Activated CD4-positive, alpha-beta T cell treated with anti-CD3 and anti-CD28 coated beads, Interleukin-2, amount 10 ng/mL, durations not matched to agents 24 days and 14 days (primary cell): Measurements from ENCODE around the gene CREB5. TPM values are rescaled to one million over a fixed set of nuclear protein-coding genes. Genes with fewer than 3 reads are reported as not detected.

ENCODE experiments used
- DNase-seq: peaks from one replicate; pipeline ENCODE4 v3.0.0; 2022
- H3K27ac Mint-ChIP-seq: one replicate; pipeline ENCODE4 v1.8.0; 2022; ENCODE audit warnings: mild to moderate bottlenecking, mixed read lengths
- H3K27me3 Mint-ChIP-seq: one replicate; pipeline ENCODE4 v1.8.0; 2022; ENCODE audit warnings: mixed read lengths
- H3K36me3 Mint-ChIP-seq: one replicate; pipeline ENCODE4 v1.8.0; 2022; ENCODE audit warnings: low read depth, mild to moderate bottlenecking, mixed read lengths
- H3K4me1 Mint-ChIP-seq: one replicate; pipeline ENCODE4 v1.8.0; 2021; ENCODE audit warnings: mixed read lengths
- H3K4me3 Mint-ChIP-seq: one replicate; pipeline ENCODE4 v1.8.0; 2022; ENCODE audit warnings: mild to moderate bottlenecking, moderate library complexity, mixed read lengths
- H3K9me3 Mint-ChIP-seq: one replicate; pipeline ENCODE4 v1.8.0; 2021; ENCODE audit warnings: mixed read lengths
- intact Hi-C: fragments of 100-400 bp; cut with micrococcal nuclease; formaldehyde crosslinking; loops from one replicate; pipeline ENCODE4 v1.15.1; 2023
- total RNA-seq: library from RNA; stranded (reverse); gene quantifications from 2 replicates; pipeline ENCODE4 v1.2.3, GENCODE V29; 2022

The CREB5 gene
- total RNA-seq, 1 donor from 2014 or later, result not detected

- intact Hi-C loops, result no loop called here
- no peaks in the 10 kb centered on the region for H3K4me1 Mint-ChIP-seq
- no peaks in the 10 kb centered on the region for H3K36me3 Mint-ChIP-seq
- no peaks in the 10 kb centered on the region for H3K27me3 Mint-ChIP-seq
- no peak overlapping the region for H3K4me3 Mint-ChIP-seq
- H3K9me3 Mint-ChIP-seq, result no peaks in the 10 kb centered on the region
- no peak overlapping the region for H3K27ac Mint-ChIP-seq
- no peak for DNase-seq
Observed at GRCh38 chr7:28702171-28702570, 289.9 kb downstream of the CREB5 start.

- Mint-ChIP-seq H3K36me3 (no peaks in the 10 kb centered on the region), H3K27ac (no peak overlapping the region), H3K4me1 (no peaks in the 10 kb centered on the region), H3K4me3 (no peak overlapping the region), H3K27me3 (no peaks in the 10 kb centered on the region), H3K9me3 (no peaks in the 10 kb centered on the region)
- no peak for DNase-seq
- intact Hi-C loops, result no loop called here
Observed at GRCh38 chr7:28703037-28703765, 290.9 kb downstream of the CREB5 start.

- H3K27me3 Mint-ChIP-seq, result no peaks in the 10 kb centered on the region
- DNase-seq, result no peak
- no peak overlapping the region for H3K27ac Mint-ChIP-seq
- intact Hi-C loops, result no loop called here
- H3K4me1 Mint-ChIP-seq, result no peaks in the 10 kb centered on the region
- H3K4me3 Mint-ChIP-seq, result no peak overlapping the region
- H3K36me3 Mint-ChIP-seq, result no peaks in the 10 kb centered on the region
- H3K9me3 Mint-ChIP-seq, result no peaks in the 10 kb centered on the region
Observed at GRCh38 chr7:28704706-28705105, 292.4 kb downstream of the CREB5 start.

- no peak overlapping the region for H3K27ac Mint-ChIP-seq
- no peaks in the 10 kb centered on the region for H3K4me1 Mint-ChIP-seq
- no peak overlapping the region for H3K4me3 Mint-ChIP-seq
- H3K9me3 Mint-ChIP-seq, result no peaks in the 10 kb centered on the region
- no peaks in the 10 kb centered on the region for H3K36me3 Mint-ChIP-seq
- no peak for DNase-seq
- intact Hi-C loops, result no loop called here
- H3K27me3 Mint-ChIP-seq, result no peaks in the 10 kb centered on the region
Observed at GRCh38 chr7:28705350-28705749, 293.0 kb downstream of the CREB5 start.

GRCh38 chr7:28706584-28706983 lies 294.3 kb downstream of the CREB5 start:
- Mint-ChIP-seq H3K27ac (no peak overlapping the region), H3K9me3 (no peaks in the 10 kb centered on the region), H3K27me3 (no peaks in the 10 kb centered on the region), H3K4me3 (no peak overlapping the region), H3K4me1 (no peaks in the 10 kb centered on the region), H3K36me3 (no peaks in the 10 kb centered on the region)
- no peak for DNase-seq
- intact Hi-C loops, result no loop called here

- Mint-ChIP-seq H3K4me3 (no peak overlapping the region), H3K27ac (no peak overlapping the region), H3K9me3 (no peaks in the 10 kb centered on the region), H3K4me1 (no peaks in the 10 kb centered on the region), H3K27me3 (no peaks in the 10 kb centered on the region), H3K36me3 (no peaks in the 10 kb centered on the region)
- no peak for DNase-seq
- intact Hi-C loops, result no loop called here
Observed at GRCh38 chr7:28707291-28707690, 295.0 kb downstream of the CREB5 start.

GRCh38 chr7:28708033-28708951 lies 296.0 kb downstream of the CREB5 start:
- Mint-ChIP-seq H3K9me3 (no peaks in the 10 kb centered on the region), H3K4me3 (no peak overlapping the region), H3K27me3 (no peaks in the 10 kb centered on the region), H3K36me3 (no peaks in the 10 kb centered on the region), H3K4me1 (no peaks in the 10 kb centered on the region), H3K27ac (no peak overlapping the region)
- DNase-seq, result no peak
- intact Hi-C loops, result no loop called here

- DNase-seq, result no peak
- Mint-ChIP-seq H3K36me3 (no peaks in the 10 kb centered on the region), H3K4me3 (no peak overlapping the region), H3K9me3 (no peaks in the 10 kb centered on the region), H3K27me3 (no peaks in the 10 kb centered on the region), H3K4me1 (no peaks in the 10 kb centered on the region), H3K27ac (no peak overlapping the region)
- intact Hi-C loops, result no loop called here
Observed at GRCh38 chr7:28709748-28710147, 297.4 kb downstream of the CREB5 start.

GRCh38 chr7:28711114-28711513 lies 298.8 kb downstream of the CREB5 start:
- Mint-ChIP-seq H3K4me1 (no peaks in the 10 kb centered on the region), H3K27ac (no peak overlapping the region), H3K27me3 (no peaks in the 10 kb centered on the region), H3K4me3 (no peak overlapping the region), H3K36me3 (no peaks in the 10 kb centered on the region), H3K9me3 (no peaks in the 10 kb centered on the region)
- no peak for DNase-seq
- intact Hi-C loops, result no loop called here

GRCh38 chr7:28714459-28715120 lies 302.3 kb downstream of the CREB5 start:
- no peaks in the 10 kb centered on the region for H3K9me3 Mint-ChIP-seq
- no peaks in the 10 kb centered on the region for H3K4me1 Mint-ChIP-seq
- no peak overlapping the region for H3K4me3 Mint-ChIP-seq
- no peak for DNase-seq
- no peak overlapping the region for H3K27ac Mint-ChIP-seq
- intact Hi-C loops, result no loop called here
- no peaks in the 10 kb centered on the region for H3K27me3 Mint-ChIP-seq
- H3K36me3 Mint-ChIP-seq, result no peaks in the 10 kb centered on the region

- Mint-ChIP-seq H3K4me3 (no peak overlapping the region), H3K27me3 (no peaks in the 10 kb centered on the region), H3K9me3 (no peaks in the 10 kb centered on the region), H3K27ac (no peak overlapping the region), H3K36me3 (no peaks in the 10 kb centered on the region), H3K4me1 (no peaks in the 10 kb centered on the region)
- intact Hi-C loops, result no loop called here
- no peak for DNase-seq
Observed at GRCh38 chr7:28717445-28718054, 305.2 kb downstream of the CREB5 start.

- intact Hi-C loops, result no loop called here
- Mint-ChIP-seq H3K36me3 (no peaks in the 10 kb centered on the region), H3K27me3 (no peaks in the 10 kb centered on the region), H3K9me3 (no peaks in the 10 kb centered on the region), H3K4me3 (no peak overlapping the region), H3K27ac (no peak overlapping the region), H3K4me1 (no peaks in the 10 kb centered on the region)
- DNase-seq, result no peak
Observed at GRCh38 chr7:28718055-28718481, 305.8 kb downstream of the CREB5 start.

- intact Hi-C loops, result no loop called here
- Mint-ChIP-seq H3K27ac (no peak overlapping the region), H3K9me3 (no peaks in the 10 kb centered on the region), H3K4me3 (no peak overlapping the region), H3K36me3 (no peaks in the 10 kb centered on the region), H3K27me3 (no peaks in the 10 kb centered on the region), H3K4me1 (no peaks in the 10 kb centered on the region)
- DNase-seq, result no peak
Observed at GRCh38 chr7:28718545-28718944, 306.2 kb downstream of the CREB5 start.

- DNase-seq, result no peak
- intact Hi-C loops, result no loop called here
- Mint-ChIP-seq H3K27me3 (no peaks in the 10 kb centered on the region), H3K4me1 (no peaks in the 10 kb centered on the region), H3K9me3 (no peaks in the 10 kb centered on the region), H3K27ac (no peak overlapping the region), H3K4me3 (no peak overlapping the region), H3K36me3 (no peaks in the 10 kb centered on the region)
Observed at GRCh38 chr7:28722684-28723083, 310.4 kb downstream of the CREB5 start.
